ENCODE data around the gene POC1A.
A peak's percentile ranks its signal among the peaks of the same experiment; 100 is the strongest.

POC1A gene

GRCh38 chr3:52128118-52128683 is 26.0 kb downstream of the POC1A start:
- CTCF ChIA-PET: interaction anchor here (0.7 to 1.2 kb wide), 3 partner anchors 17 to 125 kb away, joined by 3 to 7 read pairs (median 3); no protein-coding TSS in a partner anchor
- Histone ChIP-seq H3K4me3 (ENCODE audit: low read depth, low read length) (no peak overlapping the region), H3K27ac (ENCODE audit: extremely low read depth, low read depth, low read length) (peak overlapping the region; percentile 13; the same call in 1 of the 2 replicates), H3K9me3 (ENCODE audit: control insufficient read depth, insufficient read depth, low read depth, low read length) (no peaks in the 10 kb centered on the region), H3K36me3 (ENCODE audit: control insufficient read depth in 2 of 2, insufficient read depth in 1 of 2, low read length in 2 of 2) (peaks cover 0 to 65% of the 10 kb centered on the region in 2 experiments; a peak in 1 of 3 replicates), H3K4me1 (ENCODE audit: control insufficient read depth, insufficient read depth, low read length) (peaks cover 2% of the 10 kb centered on the region; the same call in 1 of the 2 replicates)
- POLR2A ChIA-PET: no interaction called here
- TF ChIP-seq ZFP69B (tag by site-specific recombination; IDR thresholded peaks at IDR 0.05) (no peak), ZNF416 (tag by site-specific recombination; IDR thresholded peaks at IDR 0.05) (no peak), ZNF600 (tag by site-specific recombination; IDR thresholded peaks at IDR 0.05) (peak; percentile 98), ZNF624 (tag by site-specific recombination; IDR thresholded peaks at IDR 0.05) (no peak), ZXDB (tag by site-specific recombination; IDR thresholded peaks at IDR 0.05) (peak; percentile 53; the same call in 1 of the 2 replicates), ZIC2 (tag by site-specific recombination; IDR thresholded peaks at IDR 0.05) (peak; percentile 86), HOXD13 (CRISPR knock-in tag; IDR thresholded peaks at IDR 0.05; ENCODE audit: borderline replicate concordance) (no peak), FEZF1 (tag by site-specific recombination; IDR thresholded peaks at IDR 0.05) (peak; percentile 78), ZNF335 (tag by site-specific recombination; conservative IDR thresholded peaks at IDR 0.05) (peak; percentile 73), OSR2 (tag by site-specific recombination; IDR thresholded peaks at IDR 0.05) (peak; percentile 76), SCRT2 (tag by site-specific recombination; IDR thresholded peaks at IDR 0.05) (no peak), ZFP37 (tag by site-specific recombination; IDR thresholded peaks at IDR 0.05) (no peak), SP7 (tag by site-specific recombination; IDR thresholded peaks at IDR 0.05) (0 out of 2 replicates have a peak, but pooled peaks have one; percentile 17), ZNF248 (tag by site-specific recombination; IDR thresholded peaks at IDR 0.05) (no peak), ZBTB17 (tag by site-specific recombination; IDR thresholded peaks at IDR 0.05) (peak; percentile 55; the same call in 1 of the 2 replicates), ZNF341 (tag by site-specific recombination; IDR thresholded peaks at IDR 0.05; ENCODE audit: low read depth) (peak; percentile 52), TRIM28 (IDR thresholded peaks at IDR 0.05; ENCODE audit: borderline replicate concordance, low read length) (peak; percentile 89; the same call in 1 of the 2 replicates), ZNF660 (tag by site-specific recombination; IDR thresholded peaks at IDR 0.05) (peak; percentile 58; the same call in 1 of the 2 replicates), ZSCAN23 (tag by site-specific recombination; IDR thresholded peaks at IDR 0.05) (no peak), ZSCAN5A (tag by site-specific recombination; IDR thresholded peaks at IDR 0.05) (no peak), ZNF138 (tag by site-specific recombination; IDR thresholded peaks at IDR 0.05; ENCODE audit: borderline replicate concordance) (no peak), GLIS1 (tag by site-specific recombination; IDR thresholded peaks at IDR 0.05) (peak; percentile 68), ZBTB20 (tag by site-specific recombination; IDR thresholded peaks at IDR 0.05) (peak; percentile 31; the same call in 1 of the 2 replicates), ZBTB48 (tag by site-specific recombination; IDR thresholded peaks at IDR 0.05) (peak; percentile 47; the same call in 1 of the 2 replicates), ZNF23 (tag by site-specific recombination; IDR thresholded peaks at IDR 0.05; ENCODE audit: borderline replicate concordance) (no peak), IKZF3 (tag by site-specific recombination; IDR thresholded peaks at IDR 0.05) (0 out of 2 replicates have a peak, but pooled peaks have one; percentile 26), ZFP41 (tag by site-specific recombination; IDR thresholded peaks at IDR 0.05; ENCODE audit: borderline replicate concordance) (no peak)
- TF ChIP-seq, protein P1, sequence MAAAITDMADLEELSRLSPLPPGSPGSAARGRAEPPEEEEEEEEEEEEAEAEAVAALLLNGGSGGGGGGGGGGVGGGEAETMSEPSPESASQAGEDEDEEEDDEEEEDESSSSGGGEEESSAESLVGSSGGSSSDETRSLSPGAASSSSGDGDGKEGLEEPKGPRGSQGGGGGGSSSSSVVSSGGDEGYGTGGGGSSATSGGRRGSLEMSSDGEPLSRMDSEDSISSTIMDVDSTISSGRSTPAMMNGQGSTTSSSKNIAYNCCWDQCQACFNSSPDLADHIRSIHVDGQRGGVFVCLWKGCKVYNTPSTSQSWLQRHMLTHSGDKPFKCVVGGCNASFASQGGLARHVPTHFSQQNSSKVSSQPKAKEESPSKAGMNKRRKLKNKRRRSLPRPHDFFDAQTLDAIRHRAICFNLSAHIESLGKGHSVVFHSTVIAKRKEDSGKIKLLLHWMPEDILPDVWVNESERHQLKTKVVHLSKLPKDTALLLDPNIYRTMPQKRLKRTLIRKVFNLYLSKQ (tag by site-specific recombination; IDR thresholded peaks at IDR 0.05; ENCODE audit: borderline replicate concordance): no peak
- TF ChIP-seq, protein P2, sequence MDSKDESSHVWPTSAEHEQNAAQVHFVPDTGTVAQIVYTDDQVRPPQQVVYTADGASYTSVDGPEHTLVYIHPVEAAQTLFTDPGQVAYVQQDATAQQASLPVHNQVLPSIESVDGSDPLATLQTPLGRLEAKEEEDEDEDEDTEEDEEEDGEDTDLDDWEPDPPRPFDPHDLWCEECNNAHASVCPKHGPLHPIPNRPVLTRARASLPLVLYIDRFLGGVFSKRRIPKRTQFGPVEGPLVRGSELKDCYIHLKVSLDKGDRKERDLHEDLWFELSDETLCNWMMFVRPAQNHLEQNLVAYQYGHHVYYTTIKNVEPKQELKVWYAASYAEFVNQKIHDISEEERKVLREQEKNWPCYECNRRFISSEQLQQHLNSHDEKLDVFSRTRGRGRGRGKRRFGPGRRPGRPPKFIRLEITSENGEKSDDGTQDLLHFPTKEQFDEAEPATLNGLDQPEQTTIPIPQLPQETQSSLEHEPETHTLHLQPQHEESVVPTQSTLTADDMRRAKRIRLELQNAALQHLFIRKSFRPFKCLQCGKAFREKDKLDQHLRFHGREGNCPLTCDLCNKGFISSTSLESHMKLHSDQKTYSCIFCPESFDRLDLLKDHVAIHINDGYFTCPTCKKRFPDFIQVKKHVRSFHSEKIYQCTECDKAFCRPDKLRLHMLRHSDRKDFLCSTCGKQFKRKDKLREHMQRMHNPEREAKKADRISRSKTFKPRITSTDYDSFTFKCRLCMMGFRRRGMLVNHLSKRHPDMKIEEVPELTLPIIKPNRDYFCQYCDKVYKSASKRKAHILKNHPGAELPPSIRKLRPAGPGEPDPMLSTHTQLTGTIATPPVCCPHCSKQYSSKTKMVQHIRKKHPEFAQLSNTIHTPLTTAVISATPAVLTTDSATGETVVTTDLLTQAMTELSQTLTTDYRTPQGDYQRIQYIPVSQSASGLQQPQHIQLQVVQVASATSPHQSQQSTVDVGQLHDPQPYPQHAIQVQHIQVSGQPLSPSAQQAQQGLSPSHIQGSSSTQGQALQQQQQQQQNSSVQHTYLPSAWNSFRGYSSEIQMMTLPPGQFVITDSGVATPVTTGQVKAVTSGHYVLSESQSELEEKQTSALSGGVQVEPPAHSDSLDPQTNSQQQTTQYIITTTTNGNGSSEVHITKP (tag by site-specific recombination; IDR thresholded peaks at IDR 0.05): peak; percentile 57; the same call in 1 of the 2 replicates
- TF ChIP-seq, protein P3, sequence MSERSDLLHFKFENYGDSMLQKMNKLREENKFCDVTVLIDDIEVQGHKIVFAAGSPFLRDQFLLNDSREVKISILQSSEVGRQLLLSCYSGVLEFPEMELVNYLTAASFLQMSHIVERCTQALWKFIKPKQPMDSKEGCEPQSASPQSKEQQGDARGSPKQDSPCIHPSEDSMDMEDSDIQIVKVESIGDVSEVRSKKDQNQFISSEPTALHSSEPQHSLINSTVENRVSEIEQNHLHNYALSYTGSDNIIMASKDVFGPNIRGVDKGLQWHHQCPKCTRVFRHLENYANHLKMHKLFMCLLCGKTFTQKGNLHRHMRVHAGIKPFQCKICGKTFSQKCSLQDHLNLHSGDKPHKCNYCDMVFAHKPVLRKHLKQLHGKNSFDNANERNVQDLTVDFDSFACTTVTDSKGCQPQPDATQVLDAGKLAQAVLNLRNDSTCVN (tag by site-specific recombination; optimal IDR thresholded peaks at IDR 0.05): no peak
- TF ChIP-seq, protein P4, sequence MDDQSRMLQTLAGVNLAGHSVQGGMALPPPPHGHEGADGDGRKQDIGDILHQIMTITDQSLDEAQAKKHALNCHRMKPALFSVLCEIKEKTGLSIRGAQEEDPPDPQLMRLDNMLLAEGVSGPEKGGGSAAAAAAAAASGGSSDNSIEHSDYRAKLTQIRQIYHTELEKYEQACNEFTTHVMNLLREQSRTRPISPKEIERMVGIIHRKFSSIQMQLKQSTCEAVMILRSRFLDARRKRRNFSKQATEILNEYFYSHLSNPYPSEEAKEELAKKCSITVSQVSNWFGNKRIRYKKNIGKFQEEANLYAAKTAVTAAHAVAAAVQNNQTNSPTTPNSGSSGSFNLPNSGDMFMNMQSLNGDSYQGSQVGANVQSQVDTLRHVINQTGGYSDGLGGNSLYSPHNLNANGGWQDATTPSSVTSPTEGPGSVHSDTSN (CRISPR knock-in tag; IDR thresholded peaks at IDR 0.05): no peak

Measured in HEK293 (cell line).